ENCODE results near the gene METAP1. TPM values are rescaled to one million over a fixed set of nuclear protein-coding genes. Genes with fewer than 3 reads are reported as not detected.

The METAP1 gene
- total RNA-seq, 1 donor from 2014 or later = 155 TPM

DNA sequence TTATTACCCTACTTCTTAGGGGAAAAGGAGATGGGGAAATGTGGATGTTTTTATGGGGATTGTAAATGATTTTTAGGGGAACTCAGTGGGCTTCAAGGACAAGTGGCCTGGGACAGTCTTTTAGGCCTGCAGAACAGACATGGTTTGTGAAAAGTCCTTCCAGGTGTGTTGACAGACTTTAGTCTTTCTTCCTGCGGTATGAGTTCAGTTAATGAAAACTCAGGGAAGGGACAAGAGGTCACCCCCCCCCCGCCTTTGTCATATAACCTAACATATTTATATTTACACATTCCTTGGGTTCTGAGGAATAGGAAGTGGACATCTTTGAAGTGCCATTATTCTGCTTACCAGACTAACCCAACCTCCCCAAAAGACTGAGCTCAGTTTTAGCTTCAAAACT is 31.8 kb downstream of the METAP1 start:
- Histone ChIP-seq H3K4me1 (peaks cover 9% of the 10 kb centered on the region), H3K9me3 (ENCODE audit: low read depth) (no peaks in the 10 kb centered on the region), H3K27ac (no peak overlapping the region), H3K79me2 (ENCODE audit: low read depth) (peaks cover 100% of the 10 kb centered on the region), H3K4me3 (no peak overlapping the region), H4K20me1 (ENCODE audit: low read depth) (peaks cover 22% of the 10 kb centered on the region), H3K27me3 (no peaks in the 10 kb centered on the region), H3K4me2 (no peak overlapping the region), H3F3A (ENCODE audit: low read depth) (no peaks in the 10 kb centered on the region), H3K36me3 (no peaks in the 10 kb centered on the region), H3K9ac (no peak overlapping the region), H2AFZ (replicated peaks) (no peak overlapping the region)
- no peak overlapping the region for H3K27ac Mint-ChIP-seq
- TF ChIP-seq, protein P1, sequence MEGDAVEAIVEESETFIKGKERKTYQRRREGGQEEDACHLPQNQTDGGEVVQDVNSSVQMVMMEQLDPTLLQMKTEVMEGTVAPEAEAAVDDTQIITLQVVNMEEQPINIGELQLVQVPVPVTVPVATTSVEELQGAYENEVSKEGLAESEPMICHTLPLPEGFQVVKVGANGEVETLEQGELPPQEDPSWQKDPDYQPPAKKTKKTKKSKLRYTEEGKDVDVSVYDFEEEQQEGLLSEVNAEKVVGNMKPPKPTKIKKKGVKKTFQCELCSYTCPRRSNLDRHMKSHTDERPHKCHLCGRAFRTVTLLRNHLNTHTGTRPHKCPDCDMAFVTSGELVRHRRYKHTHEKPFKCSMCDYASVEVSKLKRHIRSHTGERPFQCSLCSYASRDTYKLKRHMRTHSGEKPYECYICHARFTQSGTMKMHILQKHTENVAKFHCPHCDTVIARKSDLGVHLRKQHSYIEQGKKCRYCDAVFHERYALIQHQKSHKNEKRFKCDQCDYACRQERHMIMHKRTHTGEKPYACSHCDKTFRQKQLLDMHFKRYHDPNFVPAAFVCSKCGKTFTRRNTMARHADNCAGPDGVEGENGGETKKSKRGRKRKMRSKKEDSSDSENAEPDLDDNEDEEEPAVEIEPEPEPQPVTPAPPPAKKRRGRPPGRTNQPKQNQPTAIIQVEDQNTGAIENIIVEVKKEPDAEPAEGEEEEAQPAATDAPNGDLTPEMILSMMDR (IDR thresholded peaks at IDR 0.05) = no peak
- peaks cover 17% of the 10 kb centered on the region for H3K9me3 Mint-ChIP-seq
- H3K4me1 Mint-ChIP-seq = peaks cover 7% of the 10 kb centered on the region
- no peak overlapping the region for H3K4me3 Mint-ChIP-seq
- peaks cover 37% of the 10 kb centered on the region for H3K36me3 Mint-ChIP-seq
- no peak for DNase-seq (ENCODE audit: low spot score)
- H3K27me3 Mint-ChIP-seq (ENCODE audit: insufficient read depth, low read depth) = no peaks in the 10 kb centered on the region

- no peak overlapping the region for H3K4me3 ChIP-seq
- Mint-ChIP-seq H3K4me1 (peaks cover 7% of the 10 kb centered on the region), H3K9me3 (peaks cover 11% of the 10 kb centered on the region), H3K36me3 (peaks cover 37% of the 10 kb centered on the region), H3K27me3 (ENCODE audit: insufficient read depth, low read depth) (no peaks in the 10 kb centered on the region), H3K27ac (no peak overlapping the region), H3K4me3 (no peak overlapping the region)
- H3K9ac ChIP-seq = no peak overlapping the region
- H3K79me2 ChIP-seq (ENCODE audit: low read depth) = peaks cover 100% of the 10 kb centered on the region
- no peaks in the 10 kb centered on the region for H3K36me3 ChIP-seq
- no peak overlapping the region for H3K4me2 ChIP-seq
- peaks cover 22% of the 10 kb centered on the region for H4K20me1 ChIP-seq (ENCODE audit: low read depth)
- H3K4me1 ChIP-seq = peaks cover 9% of the 10 kb centered on the region
- no peaks in the 10 kb centered on the region for H3K27me3 ChIP-seq
- TF ChIP-seq EZH2 (IDR thresholded peaks at IDR 0.05) (no peak), EZH2phosphoT487 (IDR thresholded peaks at IDR 0.05) (no peak)
- TF ChIP-seq, protein P1 (IDR thresholded peaks at IDR 0.05) = no peak
- no peaks in the 10 kb centered on the region for H3K9me3 ChIP-seq (ENCODE audit: low read depth)
- no peak for DNase-seq (ENCODE audit: low spot score)
- H2AFZ ChIP-seq (replicated peaks) = no peak overlapping the region
- no peak overlapping the region for H3K27ac ChIP-seq
- H3F3A ChIP-seq (ENCODE audit: low read depth) = no peaks in the 10 kb centered on the region
Observed at GRCh38 chr4:99028187-99028586, 32.7 kb downstream of the METAP1 start.

DNA sequence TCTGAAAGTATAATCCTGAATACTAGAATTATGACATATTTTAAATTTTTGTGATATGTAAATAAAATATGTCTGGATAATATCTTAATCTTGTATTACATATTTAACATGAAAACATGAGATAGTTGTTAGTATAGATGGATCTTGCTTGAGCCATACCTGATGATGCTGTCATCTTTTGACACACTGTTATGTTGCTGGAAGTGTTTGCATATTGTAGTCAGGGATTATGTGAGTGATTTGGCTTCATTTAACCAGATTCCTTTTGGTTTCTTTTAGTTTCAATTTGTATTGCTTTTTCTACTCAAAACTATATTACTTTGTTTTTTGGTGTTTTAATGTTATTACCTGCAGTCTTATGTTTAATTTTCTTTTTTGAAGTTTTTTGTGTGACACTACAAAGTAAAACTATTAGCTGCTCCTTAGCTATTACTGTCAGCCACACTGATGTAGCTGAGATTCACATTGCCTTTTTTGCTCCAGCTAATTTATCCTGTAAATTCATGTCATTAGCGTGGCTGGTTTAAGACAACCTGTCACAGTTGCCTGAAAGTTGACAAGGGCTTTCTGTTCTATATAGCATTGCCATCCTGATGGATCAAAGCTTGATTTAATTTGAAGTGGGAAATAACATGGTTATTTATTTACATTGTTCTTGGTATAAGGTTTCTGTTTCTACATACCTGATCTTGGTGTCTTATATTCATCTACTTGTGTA is 33.7 kb downstream of the METAP1 start:
- peaks cover 5% of the 10 kb centered on the region for H3K4me1 Mint-ChIP-seq
- no peak overlapping the region for H2AFZ ChIP-seq (replicated peaks)
- no peak overlapping the region for H3K4me2 ChIP-seq
- H3K36me3 ChIP-seq = no peaks in the 10 kb centered on the region
- H3K27me3 ChIP-seq = no peaks in the 10 kb centered on the region
- no peak overlapping the region for H3K4me3 Mint-ChIP-seq
- no peak overlapping the region for H3K27ac ChIP-seq
- H3K79me2 ChIP-seq (ENCODE audit: low read depth) = peaks cover 99% of the 10 kb centered on the region
- peaks cover 38% of the 10 kb centered on the region for H3K36me3 Mint-ChIP-seq
- H3K4me1 ChIP-seq = peaks cover 9% of the 10 kb centered on the region
- H3K9ac ChIP-seq = no peak overlapping the region
- no peak for DNase-seq (ENCODE audit: low spot score)
- no peaks in the 10 kb centered on the region for H3K27me3 Mint-ChIP-seq (ENCODE audit: insufficient read depth, low read depth)
- H4K20me1 ChIP-seq (ENCODE audit: low read depth) = peaks cover 22% of the 10 kb centered on the region
- H3K9me3 Mint-ChIP-seq = peaks cover 6% of the 10 kb centered on the region
- no peaks in the 10 kb centered on the region for H3K9me3 ChIP-seq (ENCODE audit: low read depth)
- no peak overlapping the region for H3K4me3 ChIP-seq
- H3F3A ChIP-seq (ENCODE audit: low read depth) = no peaks in the 10 kb centered on the region
- no peak for TF ChIP-seq EZH2phosphoT487 (IDR thresholded peaks at IDR 0.05)
- TF ChIP-seq, protein P1 (IDR thresholded peaks at IDR 0.05) = no peak
- no peak for TF ChIP-seq EZH2 (IDR thresholded peaks at IDR 0.05)
- no peak overlapping the region for H3K27ac Mint-ChIP-seq
